Measurements from ENCODE around the gene ACTR1B. TPM values are rescaled to one million over a fixed set of nuclear protein-coding genes. Genes with fewer than 3 reads are reported as not detected.

The ACTR1B gene
- total and polyA plus RNA-seq, 2 experiments from 2014 or later = 27.2 to 42.5 TPM

- TF ChIP-seq REST (IDR thresholded peaks at IDR 0.05; ENCODE audit: unreplicated experiment) = no peak
These were observed 42.3 kb upstream of the ACTR1B start (continued) for GRCh38 chr2:97706112-97706511.

GRCh38 chr2:97704989-97705388, 41.1 kb upstream of the ACTR1B start:
- no peaks in the 10 kb centered on the region for H4K20me1 ChIP-seq (replicated peaks; ENCODE audit: insufficient read depth)
- no peak overlapping the region for H3K4me2 ChIP-seq
- peaks cover 8% of the 10 kb centered on the region for H3K4me1 Mint-ChIP-seq
- no peak overlapping the region for H3K4me3 Mint-ChIP-seq
- H3K36me3 ChIP-seq (ENCODE audit: insufficient read depth) = no peaks in the 10 kb centered on the region
- no peak overlapping the region for H3K27ac ChIP-seq (ENCODE audit: low read depth)
- H3K36me3 Mint-ChIP-seq (ENCODE audit: low read depth) = peaks cover under 1% of the 10 kb centered on the region; the same call in 1 of the 3 replicates
- H2AFZ ChIP-seq = no peak overlapping the region
- H3K79me2 ChIP-seq (replicated peaks; ENCODE audit: insufficient read depth) = no peaks in the 10 kb centered on the region
- 0 out of 2 replicates have a peak, but pooled peaks cover 3% of the 10 kb centered on the region for H3K4me1 ChIP-seq (ENCODE audit: insufficient read depth)
- H3K27me3 Mint-ChIP-seq (ENCODE audit: insufficient read depth, low read depth, poor library complexity) = peaks cover 6% of the 10 kb centered on the region
- no peaks in the 10 kb centered on the region for H3F3A ChIP-seq (replicated peaks; ENCODE audit: low read depth)
- no peaks in the 10 kb centered on the region for H3K9me2 ChIP-seq (ENCODE audit: insufficient read depth)
- ATAC-seq (no peak), DNase-seq (ENCODE audit: low spot score) (no peak)
- H3K27ac Mint-ChIP-seq = no peak overlapping the region
- H3K9me3 Mint-ChIP-seq = no peaks in the 10 kb centered on the region; the same call in 2 of the 3 replicates
- H3K4me3 ChIP-seq = no peak overlapping the region
- no peaks in the 10 kb centered on the region for H3K27me3 ChIP-seq (ENCODE audit: insufficient read depth)
- TF ChIP-seq ZNF331 (CRISPR knock-in tag; IDR thresholded peaks at IDR 0.05; ENCODE audit: low read depth) = no peak
- no peak for TF ChIP-seq ZNF462 (CRISPR knock-in tag; IDR thresholded peaks at IDR 0.05)
- no peak for TF ChIP-seq NANOG (IDR thresholded peaks at IDR 0.05; ENCODE audit: borderline replicate concordance)
- TF ChIP-seq CTCF (conservative IDR thresholded peaks at IDR 0.05; ENCODE audit: low read depth in 2 of 2) = no peak
- TF ChIP-seq EZH2 (IDR thresholded peaks at IDR 0.05; ENCODE audit: low read depth, unreplicated experiment) = no peak
- no peak for TF ChIP-seq REST (IDR thresholded peaks at IDR 0.05; ENCODE audit: unreplicated experiment)
- no peak for TF ChIP-seq ZNF114 (CRISPR knock-in tag; IDR thresholded peaks at IDR 0.05)
- no peak for TF ChIP-seq JUNB (IDR thresholded peaks at IDR 0.05; ENCODE audit: unreplicated experiment)
- TF ChIP-seq EZH2phosphoT487 (IDR thresholded peaks at IDR 0.05; ENCODE audit: unreplicated experiment) = no peak

Data from GM23338 (cell line).